ENCODE data around the gene TLDC2.
"Not testable (repeated sequence)": the region's sequence is repeated elsewhere in the genome, so short reads cannot be mapped to it uniquely, and the experiment has no call there.

TLDC2 gene

DNA sequence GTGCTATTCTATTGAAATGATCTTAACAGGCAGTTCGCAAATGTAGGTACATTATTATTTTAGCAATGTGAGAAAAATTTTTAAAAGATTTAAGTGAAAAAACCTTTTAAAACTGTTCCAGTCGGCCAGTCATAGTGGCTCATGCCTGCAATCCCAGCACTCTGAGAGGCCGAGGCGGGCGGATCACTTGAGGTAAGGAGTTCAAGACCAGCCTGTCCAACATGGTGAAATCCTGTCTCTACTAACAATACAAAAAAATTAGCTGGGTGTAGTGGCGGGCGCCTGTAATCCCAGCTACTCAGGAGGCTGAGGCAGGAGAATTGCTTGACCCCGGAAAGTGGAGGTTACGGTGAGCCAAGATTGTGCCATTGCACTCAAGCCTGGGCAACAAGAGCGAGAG lies 29.6 kb downstream of the TLDC2 start:
- DNase-seq (ENCODE audit: low read depth in 3 of 3): not testable (repeated sequence)

- DNase-seq (ENCODE audit: low read depth in 3 of 3): not testable (repeated sequence)
Observed at GRCh38 chr20:36906086-36906485, 30.1 kb downstream of the TLDC2 start.

GRCh38 chr20:36908603-36909002 lies 32.7 kb downstream of the TLDC2 start:
- no peak for DNase-seq (ENCODE audit: low read depth in 3 of 3)

GRCh38 chr20:36916199-36916598 lies 40.3 kb downstream of the TLDC2 start:
- DNase-seq (ENCODE audit: low read depth in 3 of 3): no peak

- no peak for DNase-seq (ENCODE audit: low read depth in 3 of 3)
Observed at GRCh38 chr20:36917240-36917639, 41.3 kb downstream of the TLDC2 start.

- no peak for DNase-seq (ENCODE audit: low read depth in 3 of 3)
Observed at GRCh38 chr20:36917943-36918342, 42.0 kb downstream of the TLDC2 start.

DNA sequence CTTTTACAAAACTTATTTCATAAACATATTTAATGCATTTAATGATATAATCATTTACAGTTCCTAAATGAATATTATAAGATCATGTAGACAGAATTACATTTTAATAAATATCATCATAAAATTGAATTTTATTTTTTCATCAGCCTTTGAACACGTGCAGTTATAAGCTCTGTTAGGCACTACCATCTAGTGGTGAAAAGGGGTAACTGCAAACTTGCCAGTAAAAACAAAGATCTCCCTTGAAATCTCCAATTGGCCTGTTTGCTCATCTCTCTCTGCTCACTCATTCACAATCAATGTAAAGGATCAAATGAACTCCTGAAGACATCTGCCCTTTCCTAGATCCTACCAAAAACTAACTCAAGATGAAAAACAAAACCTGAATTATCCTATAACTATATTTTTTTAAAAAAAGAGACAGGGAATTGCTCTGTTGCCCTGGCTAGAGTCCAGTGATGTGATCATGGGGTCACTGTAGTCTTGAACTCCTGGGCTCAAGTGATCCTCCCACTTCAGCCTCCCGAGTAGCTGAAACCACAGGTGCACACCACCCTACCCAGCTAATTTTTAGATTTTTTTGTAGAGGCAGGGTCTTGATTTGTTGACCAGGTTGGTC lies 43.9 kb downstream of the TLDC2 start:
- no peak for DNase-seq (ENCODE audit: low read depth in 3 of 3)

- DNase-seq (ENCODE audit: low read depth in 3 of 3): no peak
Observed at GRCh38 chr20:36920334-36920730, 44.4 kb downstream of the TLDC2 start.

DNA sequence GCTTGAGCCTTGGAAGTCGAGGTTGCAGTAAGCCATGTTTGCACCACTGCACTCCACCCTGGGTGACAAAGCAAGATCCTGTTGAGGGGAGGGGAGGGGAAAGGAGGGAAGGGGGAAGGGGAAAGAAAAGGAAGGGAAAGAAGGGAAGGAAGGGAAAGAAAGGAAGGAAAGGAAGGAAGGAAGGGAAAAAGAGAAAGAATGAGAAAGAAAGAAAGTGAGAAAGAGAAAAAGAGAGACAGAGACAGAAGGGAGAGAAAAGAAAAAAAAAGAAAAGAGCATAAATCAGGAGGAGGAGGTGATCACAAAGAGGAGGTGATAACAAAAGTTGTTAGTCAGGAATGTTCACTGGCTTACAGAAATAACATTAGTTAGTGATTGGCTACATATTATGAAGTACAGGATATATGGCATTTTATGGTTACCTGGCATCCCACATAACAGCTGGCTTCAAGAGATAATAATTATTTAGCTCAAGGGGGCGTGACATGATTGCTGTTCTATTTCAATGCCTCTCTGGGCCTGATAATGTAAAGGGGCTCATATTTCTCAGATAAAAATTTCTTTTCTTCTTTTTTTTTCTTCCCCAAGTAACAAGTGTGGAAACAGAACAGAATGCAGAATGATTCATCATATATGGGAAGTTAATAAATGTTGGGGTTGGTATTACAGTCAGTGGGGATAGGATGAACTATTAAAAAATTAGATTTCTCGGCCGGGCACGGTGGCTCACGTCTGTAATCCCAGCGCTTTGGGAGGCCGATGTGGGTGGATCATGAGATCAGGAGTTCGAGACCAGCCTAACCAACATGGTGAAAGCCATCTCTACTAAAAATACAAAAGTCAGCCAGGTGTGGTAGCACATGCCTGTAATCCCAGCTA lies 48.5 kb downstream of the TLDC2 start:
- DNase-seq (ENCODE audit: low read depth in 3 of 3): no peak

DNA sequence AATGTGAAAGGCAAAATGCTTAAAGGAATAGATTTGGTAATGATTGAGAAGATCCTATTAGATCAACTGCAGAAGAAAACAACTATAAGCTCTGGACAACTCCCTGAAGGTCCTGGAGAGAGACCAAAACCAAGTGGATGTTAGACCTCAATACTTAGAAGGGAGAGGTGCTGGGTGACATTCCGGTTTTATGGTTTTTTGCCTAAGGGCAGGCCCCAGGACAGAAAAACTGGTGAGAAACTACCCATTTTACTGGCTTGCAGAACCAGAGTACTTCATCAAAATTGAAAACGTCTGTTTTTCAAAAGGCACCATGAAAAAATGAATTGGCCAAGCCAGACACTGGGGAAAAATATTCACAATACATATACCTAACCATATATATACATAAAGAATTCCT lies 49.3 kb downstream of the TLDC2 start:
- no peak for DNase-seq (ENCODE audit: low read depth in 3 of 3)

DNA sequence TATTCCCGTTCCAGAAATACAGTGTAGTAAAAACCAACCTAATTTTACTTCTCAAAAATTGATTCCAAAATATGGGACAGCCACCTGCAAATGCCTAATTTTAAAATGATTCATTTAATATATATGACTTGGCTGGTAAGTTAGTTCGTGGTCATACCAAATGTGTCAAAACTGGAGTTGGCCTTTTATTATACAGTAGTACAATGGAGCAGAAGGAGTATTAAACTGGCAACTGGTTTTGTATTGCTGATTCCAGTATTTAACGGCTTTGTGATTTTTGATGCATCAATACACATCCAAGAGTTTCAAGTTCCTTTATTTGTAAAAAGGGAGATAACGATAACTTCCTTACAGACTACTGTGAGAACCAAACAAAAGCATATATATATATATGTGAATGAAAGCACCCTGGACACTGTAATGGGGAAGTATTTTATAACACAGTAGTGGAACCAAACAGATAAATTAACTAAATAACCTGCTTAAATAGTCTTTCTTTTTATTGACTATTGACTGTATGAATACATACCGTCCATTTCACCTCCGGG lies 50.8 kb downstream of the TLDC2 start:
- no peak for DNase-seq (ENCODE audit: low read depth in 3 of 3)

GRCh38 chr20:36927704-36928103 lies 51.8 kb downstream of the TLDC2 start:
- DNase-seq (ENCODE audit: low read depth in 3 of 3): no peak

DNA sequence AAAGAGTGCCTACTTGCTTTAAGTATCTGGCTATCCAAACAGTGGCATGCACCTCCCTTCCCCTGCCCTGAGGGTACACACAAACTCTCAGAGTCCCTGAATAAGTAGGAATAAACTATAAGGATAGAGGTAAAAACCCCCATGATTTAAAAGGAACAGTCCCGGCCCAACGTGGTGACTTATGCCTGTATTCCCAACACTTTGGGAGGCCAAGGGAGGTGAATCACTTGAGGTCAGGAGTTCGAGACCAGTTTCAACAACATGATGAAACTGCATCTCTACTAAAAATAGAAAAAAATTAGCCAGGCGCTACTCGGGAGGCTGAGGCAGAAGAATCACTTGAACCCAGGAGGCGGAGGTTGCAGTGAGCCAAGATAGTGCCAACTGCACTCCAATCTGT lies 53.4 kb downstream of the TLDC2 start:
- no peak for DNase-seq (ENCODE audit: low read depth in 3 of 3)

- DNase-seq (ENCODE audit: low read depth in 3 of 3): no peak
Observed at GRCh38 chr20:36929691-36930090, 53.8 kb downstream of the TLDC2 start.

DNA sequence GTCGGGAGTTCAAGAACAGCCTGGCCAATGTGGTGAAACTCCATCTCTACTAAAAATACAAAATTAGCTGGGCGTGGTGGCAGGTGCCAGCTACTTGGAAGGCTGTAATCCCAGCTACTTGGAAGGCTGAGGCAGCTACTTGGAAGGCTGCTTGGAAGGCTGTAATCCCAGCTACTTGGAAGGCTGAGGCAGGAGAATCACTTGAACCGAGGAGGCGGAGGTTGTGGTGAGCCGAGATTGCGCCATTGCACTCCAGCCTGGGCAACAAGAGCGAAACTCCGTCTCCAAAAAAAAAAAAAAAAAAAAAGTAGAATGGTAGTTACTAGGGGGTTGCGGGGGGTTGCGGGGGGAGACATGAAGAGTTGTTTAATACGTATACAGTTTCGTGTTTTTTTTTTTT lies 56.1 kb downstream of the TLDC2 start:
- DNase-seq (ENCODE audit: low read depth in 3 of 3): not testable (repeated sequence)

- no peak for DNase-seq (ENCODE audit: low read depth in 3 of 3)
Observed at GRCh38 chr20:36932476-36933426, 56.8 kb downstream of the TLDC2 start.

GRCh38 chr20:36933571-36933970 lies 57.6 kb downstream of the TLDC2 start:
- DNase-seq (ENCODE audit: low read depth in 3 of 3): not testable (repeated sequence)

GRCh38 chr20:36936341-36936740 lies 60.4 kb downstream of the TLDC2 start:
- DNase-seq (ENCODE audit: low read depth in 3 of 3): no peak

GRCh38 chr20:36936761-36937401 lies 60.9 kb downstream of the TLDC2 start:
- DNase-seq (ENCODE audit: low read depth in 3 of 3): not testable (repeated sequence)

DNA sequence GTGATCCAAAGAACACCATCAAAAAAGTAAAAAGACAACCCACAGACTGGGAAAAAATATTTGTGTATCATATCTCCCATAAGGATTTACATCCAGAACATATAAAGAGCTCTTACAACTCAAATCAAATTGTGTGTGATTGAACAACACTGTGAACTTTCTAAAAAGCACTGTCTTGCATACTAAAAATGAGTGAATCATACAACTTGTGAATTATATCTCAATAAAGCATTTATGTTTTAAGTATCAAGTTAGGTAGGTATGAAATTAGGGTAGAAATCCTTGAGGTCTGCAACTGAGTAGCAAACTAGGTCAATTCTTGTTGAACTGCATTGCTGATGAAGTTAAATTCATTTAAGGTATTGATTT lies 61.4 kb downstream of the TLDC2 start:
- no peak for DNase-seq (ENCODE audit: low read depth in 3 of 3)

DNA sequence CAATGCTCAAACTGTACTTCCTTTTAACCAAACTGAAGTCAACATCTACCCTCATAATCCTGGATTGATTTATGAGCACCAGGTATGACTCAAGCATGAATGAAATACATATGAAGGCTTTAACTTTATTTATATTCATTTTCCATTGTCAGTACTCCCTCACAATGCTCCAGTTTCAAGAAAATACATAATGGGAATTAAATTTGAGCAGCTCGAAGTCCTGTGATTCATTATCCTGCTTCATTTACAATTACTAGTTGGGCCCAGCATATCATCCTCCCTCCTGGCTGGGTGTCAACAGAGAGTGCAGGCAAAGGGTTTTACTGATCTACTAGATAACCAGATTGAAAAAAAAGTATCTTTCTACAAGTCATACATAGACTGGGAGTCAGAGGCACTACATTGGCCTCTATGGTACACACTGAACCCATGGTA lies 65.5 kb downstream of the TLDC2 start:
- no peak for DNase-seq (ENCODE audit: low read depth in 3 of 3)

Measured in stimulated activated CD4-positive, alpha-beta T cell treated with anti-CD3 and anti-CD28 coated beads, TNF-alpha, amount 100 ng/mL, for 48 hours (primary cell).